Panc1 (cell line): ENCODE data around the gene COL4A4. TPM values are rescaled to one million over a fixed set of nuclear protein-coding genes. Genes with fewer than 3 reads are reported as not detected.

ENCODE experiments used
- ATAC-seq: fragments of 200-7000 bp; cut with Tn5 transposase; 2 replicates; pipeline ENCODE4 v1.9.1; 2020; ENCODE audit warnings: mild to moderate bottlenecking, moderate library complexity
- BruUV-seq: library from RNA; stranded (reverse); fragments of 400-500 nt; replicated peaks from 2 replicates; lab custom pipeline; 2021; lab: Mats Ljungman, UMichigan
- CTCF ChIA-PET: fragments of 300-600 bp; sonication (Branson Sonifier 250); formaldehyde crosslinking; loops from one replicate; lab custom pipeline; 2022; ENCODE audit warnings: antibody characterized with exemption; lab: Charles Lee
- POLR2A ChIA-PET: fragments of 300-600 bp; sonication (Branson Sonifier 250); formaldehyde crosslinking; loops from one replicate; lab custom pipeline; 2022; ENCODE audit warnings: antibody characterized with exemption; lab: Charles Lee
- DNase-seq: peaks from one replicate; pipeline ENCODE4 v3.0.0-alpha.2; 2010; ENCODE audit warnings: low read depth, low spot score
- H3K27ac ChIP-seq: 2 replicates; pipeline ENCODE4 v1.5.1; 2011; ENCODE audit warnings: mild to moderate bottlenecking, low read length, inconsistent platforms
- H3K27me3 ChIP-seq: fragments of 200-500 bp; sonication (Bioruptor generic); 2 replicates; pipeline ENCODE4 v1.6.0; 2014; ENCODE audit warnings: low read length, inconsistent platforms; ENCODE audit not compliant: control insufficient read depth, insufficient read depth
- H3K36me3 ChIP-seq: fragments of 200-500 bp; sonication (Bioruptor generic); 2 replicates; pipeline ENCODE4 v1.5.1; 2014; ENCODE audit warnings: inconsistent platforms, mild to moderate bottlenecking, low read length, moderate library complexity; ENCODE audit not compliant: control insufficient read depth, insufficient read depth
- H3K4me1 ChIP-seq: 2 replicates; pipeline ENCODE4 v1.5.1; 2011; ENCODE audit warnings: inconsistent platforms, mild to moderate bottlenecking, low read length, moderate library complexity; ENCODE audit not compliant: control insufficient read depth, insufficient read depth
- H3K4me3 ChIP-seq, 2 experiments: 2 replicates each; pipeline ENCODE4 v1.5.1; 2011 to 2012; ENCODE audit warnings: low read depth in 2 of 2, low read length in 2 of 2, mild to moderate bottlenecking in 2 of 2, inconsistent platforms in 1 of 2, moderate library complexity in 1 of 2
- H3K9me3 ChIP-seq: fragments of 200-500 bp; sonication (Bioruptor generic); 2 replicates; pipeline ENCODE4 v1.5.1; 2014; ENCODE audit warnings: low read depth, mild to moderate bottlenecking, inconsistent platforms, low read length, moderate library complexity; ENCODE audit not compliant: control insufficient read depth, insufficient read depth
- POLR2AphosphoS5 ChIP-seq: IDR thresholded peaks from 2 replicates; pipeline ENCODE4 v1.6.1; 2012; ENCODE audit warnings: mild to moderate bottlenecking, low read depth, low read length, moderate library complexity
- SIN3A ChIP-seq: IDR thresholded peaks from 2 replicates; pipeline ENCODE4 v1.6.1; 2012; ENCODE audit warnings: low read depth, mild to moderate bottlenecking, low read length, moderate library complexity, borderline replicate concordance; ENCODE audit not compliant: insufficient read depth
- TCF7L2 ChIP-seq: IDR thresholded peaks from 2 replicates; pipeline ENCODE4 v1.6.1; 2011; ENCODE audit warnings: mild to moderate bottlenecking, low read depth, low read length, inconsistent platforms
- in situ Hi-C: cut with HindIII; loops from 2 replicates; pipeline ENCODE4 v1.10.0; 2016; ENCODE audit warnings: low sequenced_read_pairs, low pct_unique_long_range_greater_than_20kb
- intact Hi-C: fragments of 100-400 bp; cut with micrococcal nuclease; formaldehyde crosslinking; loops from one replicate; pipeline ENCODE4 v1.10.0; 2022; ENCODE audit not compliant: unreplicated experiment
- total RNA-seq: library from RNA; stranded (reverse); gene quantifications from one replicate; pipeline ENCODE4 v1.2.1, GENCODE V29; 2021; ENCODE audit not compliant: unreplicated experiment
- TF ChIP-seq, protein P1 (sequence below), 2 experiments: IDR thresholded peaks; 2 replicates each; pipeline ENCODE4 v1.6.1; 2011 to 2012; ENCODE audit warnings: low read depth in 2 of 2, control low read depth in 1 of 2, low read length in 1 of 2, mild to moderate bottlenecking in 1 of 2, moderate library complexity in 1 of 2; ENCODE audit not compliant: insufficient read depth in 1 of 2
- TF ChIP-seq, protein P2 (sequence below): fragments of 450-650 bp; IDR thresholded peaks from 2 replicates; pipeline ENCODE4 v1.5.1; 2017; ENCODE audit warnings: mild to moderate bottlenecking

Gene COL4A4
- total RNA-seq, 1 experiment from 2014 or later = 0.13 TPM

DNA sequence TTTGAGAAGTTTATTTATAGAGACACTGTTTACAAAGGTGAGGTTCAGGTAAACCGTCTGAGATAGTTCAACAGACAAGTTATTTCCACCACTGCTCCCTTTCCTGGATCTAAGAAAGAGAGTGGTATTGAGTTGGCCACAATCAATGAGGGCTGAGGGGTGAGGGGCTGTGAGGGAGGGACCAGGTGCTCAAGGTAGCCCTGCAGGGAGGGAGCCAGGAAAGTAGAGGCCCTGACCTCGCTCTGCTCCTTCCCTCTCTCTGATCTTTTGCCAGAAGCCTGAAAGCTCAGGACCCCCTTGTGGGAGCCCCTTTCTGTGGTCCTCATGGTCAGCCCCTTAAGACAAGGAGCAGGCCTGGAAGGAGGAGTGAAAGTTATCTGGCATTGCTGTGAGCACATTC is 30.2 kb upstream of the COL4A4 start:
- no peak for DNase-seq
- no peak for ATAC-seq
- POLR2A ChIA-PET = no interaction called here
- H3K9me3 ChIP-seq = no peaks in the 10 kb centered on the region
- no peak overlapping the region for H3K27ac ChIP-seq
- no peaks in the 10 kb centered on the region for H3K4me1 ChIP-seq
- CTCF ChIA-PET = no interaction called here
- no TSS peak for BruUV-seq
- no peak for TF ChIP-seq TCF7L2
- H3K27me3 ChIP-seq = no peaks in the 10 kb centered on the region; the same call in 1 of the 2 replicates
- in situ Hi-C loops (no loop called here), intact Hi-C loops (no loop called here)
- H3K4me3 ChIP-seq = no peak overlapping the region
- no peaks in the 10 kb centered on the region for H3K36me3 ChIP-seq

DNA sequence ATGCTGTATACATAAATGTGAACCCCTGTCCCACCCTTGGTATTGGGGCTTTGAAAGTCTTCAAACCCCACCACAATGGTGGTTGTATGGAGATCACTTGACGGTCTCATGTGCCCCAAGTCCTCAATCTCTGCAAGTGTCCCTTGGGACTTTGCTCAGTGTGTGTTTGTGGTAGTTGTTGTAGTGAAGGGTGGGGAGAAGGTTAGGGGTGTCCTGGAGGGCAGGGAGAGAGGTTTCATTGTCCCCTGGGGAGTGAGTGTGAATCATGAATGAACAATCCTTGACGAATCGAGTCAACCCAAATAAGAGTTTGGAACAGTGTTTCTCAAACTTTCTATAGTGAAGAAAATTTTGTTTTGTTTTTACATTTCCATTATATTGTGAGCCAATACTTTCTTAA is 28.5 kb upstream of the COL4A4 start:
- ATAC-seq (no peak), DNase-seq (no peak)
- no peaks in the 10 kb centered on the region for H3K36me3 ChIP-seq
- no peak overlapping the region for H3K4me3 ChIP-seq
- BruUV-seq = no TSS peak
- no peak overlapping the region for H3K27ac ChIP-seq
- no peaks in the 10 kb centered on the region for H3K9me3 ChIP-seq
- CTCF ChIA-PET = no interaction called here
- no peaks in the 10 kb centered on the region for H3K4me1 ChIP-seq
- no peak for TF ChIP-seq POLR2AphosphoS5
- TF ChIP-seq SIN3A = no peak
- TF ChIP-seq, protein P1, sequence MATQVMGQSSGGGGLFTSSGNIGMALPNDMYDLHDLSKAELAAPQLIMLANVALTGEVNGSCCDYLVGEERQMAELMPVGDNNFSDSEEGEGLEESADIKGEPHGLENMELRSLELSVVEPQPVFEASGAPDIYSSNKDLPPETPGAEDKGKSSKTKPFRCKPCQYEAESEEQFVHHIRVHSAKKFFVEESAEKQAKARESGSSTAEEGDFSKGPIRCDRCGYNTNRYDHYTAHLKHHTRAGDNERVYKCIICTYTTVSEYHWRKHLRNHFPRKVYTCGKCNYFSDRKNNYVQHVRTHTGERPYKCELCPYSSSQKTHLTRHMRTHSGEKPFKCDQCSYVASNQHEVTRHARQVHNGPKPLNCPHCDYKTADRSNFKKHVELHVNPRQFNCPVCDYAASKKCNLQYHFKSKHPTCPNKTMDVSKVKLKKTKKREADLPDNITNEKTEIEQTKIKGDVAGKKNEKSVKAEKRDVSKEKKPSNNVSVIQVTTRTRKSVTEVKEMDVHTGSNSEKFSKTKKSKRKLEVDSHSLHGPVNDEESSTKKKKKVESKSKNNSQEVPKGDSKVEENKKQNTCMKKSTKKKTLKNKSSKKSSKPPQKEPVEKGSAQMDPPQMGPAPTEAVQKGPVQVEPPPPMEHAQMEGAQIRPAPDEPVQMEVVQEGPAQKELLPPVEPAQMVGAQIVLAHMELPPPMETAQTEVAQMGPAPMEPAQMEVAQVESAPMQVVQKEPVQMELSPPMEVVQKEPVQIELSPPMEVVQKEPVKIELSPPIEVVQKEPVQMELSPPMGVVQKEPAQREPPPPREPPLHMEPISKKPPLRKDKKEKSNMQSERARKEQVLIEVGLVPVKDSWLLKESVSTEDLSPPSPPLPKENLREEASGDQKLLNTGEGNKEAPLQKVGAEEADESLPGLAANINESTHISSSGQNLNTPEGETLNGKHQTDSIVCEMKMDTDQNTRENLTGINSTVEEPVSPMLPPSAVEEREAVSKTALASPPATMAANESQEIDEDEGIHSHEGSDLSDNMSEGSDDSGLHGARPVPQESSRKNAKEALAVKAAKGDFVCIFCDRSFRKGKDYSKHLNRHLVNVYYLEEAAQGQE (IDR thresholded peaks at IDR 0.05; ENCODE audit: insufficient read depth in 1 of 2, low read depth in 2 of 2, low read length in 1 of 2) = no peak
- no peak for TF ChIP-seq TCF7L2
- TF ChIP-seq, protein P2, sequence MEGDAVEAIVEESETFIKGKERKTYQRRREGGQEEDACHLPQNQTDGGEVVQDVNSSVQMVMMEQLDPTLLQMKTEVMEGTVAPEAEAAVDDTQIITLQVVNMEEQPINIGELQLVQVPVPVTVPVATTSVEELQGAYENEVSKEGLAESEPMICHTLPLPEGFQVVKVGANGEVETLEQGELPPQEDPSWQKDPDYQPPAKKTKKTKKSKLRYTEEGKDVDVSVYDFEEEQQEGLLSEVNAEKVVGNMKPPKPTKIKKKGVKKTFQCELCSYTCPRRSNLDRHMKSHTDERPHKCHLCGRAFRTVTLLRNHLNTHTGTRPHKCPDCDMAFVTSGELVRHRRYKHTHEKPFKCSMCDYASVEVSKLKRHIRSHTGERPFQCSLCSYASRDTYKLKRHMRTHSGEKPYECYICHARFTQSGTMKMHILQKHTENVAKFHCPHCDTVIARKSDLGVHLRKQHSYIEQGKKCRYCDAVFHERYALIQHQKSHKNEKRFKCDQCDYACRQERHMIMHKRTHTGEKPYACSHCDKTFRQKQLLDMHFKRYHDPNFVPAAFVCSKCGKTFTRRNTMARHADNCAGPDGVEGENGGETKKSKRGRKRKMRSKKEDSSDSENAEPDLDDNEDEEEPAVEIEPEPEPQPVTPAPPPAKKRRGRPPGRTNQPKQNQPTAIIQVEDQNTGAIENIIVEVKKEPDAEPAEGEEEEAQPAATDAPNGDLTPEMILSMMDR = no peak
- in situ Hi-C loops = no loop called here
- H3K27me3 ChIP-seq = no peaks in the 10 kb centered on the region; the same call in 1 of the 2 replicates
- intact Hi-C loops = no loop called here
- POLR2A ChIA-PET = no interaction called here

DNA sequence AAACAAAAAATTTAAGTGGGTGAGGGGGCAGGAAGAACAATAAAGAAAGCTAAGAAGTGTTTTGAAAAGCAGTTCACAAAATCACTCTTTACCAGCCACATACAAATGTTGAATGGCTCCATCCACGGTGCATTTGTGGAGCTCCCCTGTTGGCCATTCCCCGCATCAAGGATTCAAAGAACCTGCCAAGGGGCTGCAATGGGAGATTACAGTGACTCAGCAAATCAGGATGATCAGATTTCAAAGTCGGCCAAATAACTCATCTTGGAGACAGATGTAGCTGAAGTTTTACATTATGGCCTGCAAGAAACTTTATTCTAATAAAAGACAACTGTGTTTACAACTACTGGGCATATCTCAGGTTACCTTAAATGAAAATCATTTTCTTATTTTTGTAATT is 27.4 kb upstream of the COL4A4 start:
- TF ChIP-seq, protein P1 (IDR thresholded peaks at IDR 0.05; ENCODE audit: insufficient read depth in 1 of 2, low read depth in 2 of 2, low read length in 1 of 2) = no peak
- no peak for TF ChIP-seq POLR2AphosphoS5
- no peak for TF ChIP-seq SIN3A
- no peak for TF ChIP-seq TCF7L2
- intact Hi-C loops (no loop called here), in situ Hi-C loops (no loop called here)
- Histone ChIP-seq H3K4me3 (no peak overlapping the region), H3K27ac (no peak overlapping the region), H3K27me3 (no peaks in the 10 kb centered on the region; the same call in 1 of the 2 replicates), H3K9me3 (no peaks in the 10 kb centered on the region), H3K36me3 (no peaks in the 10 kb centered on the region), H3K4me1 (no peaks in the 10 kb centered on the region)
- POLR2A ChIA-PET = no interaction called here
- no TSS peak for BruUV-seq
- DNase-seq = no peak
- no peak for ATAC-seq
- CTCF ChIA-PET = no interaction called here
